Dedifferentiated amniotic fluid mesenchymal stem cell (primary cell): ENCODE measurements around the gene TOB2.
"Not testable (repeated sequence)": the region's sequence is repeated elsewhere in the genome, so short reads cannot be mapped to it uniquely, and the experiment has no call there.

Source experiments
- DNase-seq: peaks from one replicate; pipeline ENCODE4 v3.0.0-alpha.2; 2016; ENCODE audit errors: extremely low spot score

Gene TOB2

DNA sequence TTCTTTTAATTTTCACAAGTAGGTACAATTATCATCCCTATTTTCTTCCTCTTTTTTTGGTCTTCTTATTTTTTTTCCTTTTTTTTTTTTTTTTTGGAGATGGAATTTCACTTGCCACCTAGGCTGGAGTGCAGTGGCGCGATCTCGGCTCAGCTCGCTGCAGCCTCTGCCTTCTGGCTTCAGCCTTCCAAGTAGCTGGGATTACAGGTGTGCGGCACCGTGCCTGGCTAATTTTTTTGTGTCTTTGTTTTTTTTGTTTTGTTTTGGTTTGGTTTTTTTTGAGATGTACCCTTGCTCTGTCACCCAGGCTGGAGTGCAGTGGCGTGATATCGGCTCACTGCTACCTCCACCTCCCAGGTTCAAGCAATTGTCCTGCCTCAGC is 16.7 kb downstream of the TOB2 start:
- no peak for DNase-seq

DNA sequence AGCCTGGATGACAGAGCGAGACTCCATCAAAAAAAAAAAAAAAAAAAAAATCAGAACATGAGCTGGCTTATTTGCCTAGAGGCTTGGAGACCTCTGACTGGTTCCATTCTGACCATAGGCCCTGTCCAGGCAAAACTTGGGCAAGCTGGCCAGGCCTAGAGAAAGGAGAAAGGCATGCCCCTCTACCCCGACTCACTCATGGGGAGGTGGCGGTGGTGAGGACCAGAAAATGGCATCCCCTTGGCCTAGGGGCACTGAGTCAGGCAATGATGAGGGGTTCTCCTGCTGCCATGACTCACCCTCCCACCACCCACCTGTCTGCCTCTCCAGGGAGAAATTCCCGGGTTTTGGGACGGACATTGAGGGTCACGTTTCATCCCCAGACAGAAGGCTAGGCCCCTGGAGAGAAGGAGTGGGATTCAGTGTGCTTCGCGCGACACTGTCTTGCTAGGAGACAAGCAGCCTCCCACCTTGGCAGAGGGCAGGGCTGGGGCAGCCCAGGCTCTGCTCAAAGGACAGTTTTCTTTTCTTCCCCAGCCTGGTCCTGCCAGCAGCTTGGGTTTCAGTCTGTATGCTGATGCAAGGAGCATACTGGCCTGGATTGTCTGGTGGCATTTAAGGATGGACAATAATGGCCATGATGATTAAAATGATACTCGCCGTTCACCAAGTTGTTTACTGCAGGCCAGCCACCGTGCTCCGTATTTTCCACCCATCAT is 17.2 kb downstream of the TOB2 start:
- DNase-seq, result no peak

- DNase-seq, result no peak
Observed at GRCh38 chr22:41425660-41426365, 20.8 kb downstream of the TOB2 start.

DNA sequence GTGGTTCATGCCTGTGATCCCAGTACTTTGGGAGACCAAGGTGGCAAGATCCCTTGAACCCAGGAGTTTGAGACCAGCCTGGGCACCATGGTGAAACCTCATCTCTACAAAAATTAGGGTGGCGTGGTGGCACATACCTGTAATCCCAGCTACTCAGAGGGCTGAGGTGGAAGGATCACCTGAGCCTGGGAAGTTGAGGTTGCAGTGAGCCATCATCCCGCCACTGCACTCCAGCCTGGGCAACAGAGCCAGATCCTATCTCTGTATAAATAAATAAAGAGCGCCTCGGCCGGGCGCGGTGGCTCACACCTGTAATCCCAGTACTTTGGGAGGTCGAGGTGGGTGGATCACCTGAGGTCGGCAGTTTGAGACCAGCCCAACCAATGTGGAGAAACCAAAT is 27.9 kb downstream of the TOB2 start:
- no peak for DNase-seq

- no peak for DNase-seq
Observed at GRCh38 chr22:41417622-41418390, 28.8 kb downstream of the TOB2 start.

DNA sequence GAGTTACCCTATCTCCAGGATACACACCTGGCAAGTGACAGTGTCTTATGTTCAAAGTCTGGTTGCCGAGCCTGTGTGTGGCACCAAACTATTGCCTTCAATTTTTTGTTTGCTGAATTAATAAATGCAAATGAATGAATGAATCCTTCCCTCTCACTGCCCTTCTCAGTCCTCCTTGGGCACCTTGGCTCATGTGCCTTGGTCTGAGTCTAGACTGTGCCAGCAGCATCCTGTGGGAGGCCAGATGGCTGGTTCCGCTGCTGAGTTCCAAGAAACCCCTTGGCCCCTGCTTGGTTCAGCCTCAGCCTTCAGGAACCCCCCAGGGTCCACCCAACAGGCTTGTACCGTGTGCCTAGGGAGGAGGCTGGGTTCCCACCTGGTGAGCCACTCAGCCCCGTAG is 31.0 kb downstream of the TOB2 start:
- no peak for DNase-seq

GRCh38 chr22:41411021-41411851 is 35.4 kb downstream of the TOB2 start:
- no peak for DNase-seq

- DNase-seq, result no peak
Observed at GRCh38 chr22:41410311-41410751, 36.3 kb downstream of the TOB2 start.

- no peak for DNase-seq
Observed at GRCh38 chr22:41408665-41409064, 37.9 kb downstream of the TOB2 start.

DNA sequence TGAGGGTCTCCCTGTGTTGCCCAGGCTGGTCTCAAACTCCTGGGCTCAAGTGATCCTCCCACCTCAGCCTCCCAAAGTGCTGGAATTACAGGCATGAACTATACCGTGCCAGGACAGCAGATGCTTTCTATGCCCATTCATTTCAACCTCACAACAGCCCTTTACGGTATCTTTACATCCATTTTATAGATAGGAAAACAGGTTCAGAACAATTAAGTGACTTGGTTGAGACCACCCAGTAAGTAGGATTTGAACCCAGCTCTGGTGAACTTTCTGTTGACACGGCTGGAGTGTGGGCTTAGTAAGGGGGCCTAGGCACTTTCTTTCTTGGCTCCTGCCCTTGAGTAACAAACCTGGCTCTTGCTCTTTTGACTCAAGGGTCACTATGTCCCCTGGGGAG is 39.2 kb downstream of the TOB2 start:
- no peak for DNase-seq

DNA sequence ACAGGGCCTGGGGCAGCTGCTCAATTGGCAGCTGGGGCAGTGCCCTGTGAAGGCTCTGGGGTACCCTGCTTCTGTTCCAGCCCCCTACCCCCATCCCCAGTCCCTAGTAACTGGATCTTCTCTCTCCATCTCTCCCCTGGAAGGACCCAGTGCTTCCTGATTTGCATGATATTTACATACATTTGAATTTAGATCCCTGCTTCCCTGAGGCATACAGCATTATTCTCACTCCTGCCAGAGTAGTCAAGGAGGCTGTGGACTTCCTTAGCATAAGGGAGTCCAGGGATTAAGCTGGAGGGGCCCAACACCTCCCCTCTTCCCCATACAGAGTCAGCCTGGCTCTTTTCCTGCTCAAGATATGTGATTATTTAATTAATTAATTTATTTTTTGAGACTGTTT is 40.2 kb downstream of the TOB2 start:
- no peak for DNase-seq

DNA sequence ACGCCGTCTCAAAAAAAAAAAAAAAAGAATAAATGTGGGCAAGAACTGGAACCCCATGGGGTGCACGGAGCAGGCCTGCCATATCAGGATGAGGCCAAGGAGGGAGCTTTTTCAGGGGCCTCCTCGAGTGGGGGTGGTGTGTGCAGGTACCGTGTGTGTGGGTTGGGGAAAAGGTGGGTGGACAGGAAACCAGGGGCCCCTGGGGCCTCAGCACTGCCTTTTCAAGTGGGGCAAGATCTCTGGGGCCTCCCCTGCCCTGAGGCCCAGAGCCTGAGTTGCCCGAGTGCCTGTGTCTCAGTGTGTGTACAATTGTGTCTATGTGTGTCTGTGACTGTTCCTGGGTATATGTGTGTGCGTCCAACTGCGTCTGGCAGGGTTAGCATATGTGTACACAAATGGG is 41.0 kb downstream of the TOB2 start:
- no peak for DNase-seq

DNA sequence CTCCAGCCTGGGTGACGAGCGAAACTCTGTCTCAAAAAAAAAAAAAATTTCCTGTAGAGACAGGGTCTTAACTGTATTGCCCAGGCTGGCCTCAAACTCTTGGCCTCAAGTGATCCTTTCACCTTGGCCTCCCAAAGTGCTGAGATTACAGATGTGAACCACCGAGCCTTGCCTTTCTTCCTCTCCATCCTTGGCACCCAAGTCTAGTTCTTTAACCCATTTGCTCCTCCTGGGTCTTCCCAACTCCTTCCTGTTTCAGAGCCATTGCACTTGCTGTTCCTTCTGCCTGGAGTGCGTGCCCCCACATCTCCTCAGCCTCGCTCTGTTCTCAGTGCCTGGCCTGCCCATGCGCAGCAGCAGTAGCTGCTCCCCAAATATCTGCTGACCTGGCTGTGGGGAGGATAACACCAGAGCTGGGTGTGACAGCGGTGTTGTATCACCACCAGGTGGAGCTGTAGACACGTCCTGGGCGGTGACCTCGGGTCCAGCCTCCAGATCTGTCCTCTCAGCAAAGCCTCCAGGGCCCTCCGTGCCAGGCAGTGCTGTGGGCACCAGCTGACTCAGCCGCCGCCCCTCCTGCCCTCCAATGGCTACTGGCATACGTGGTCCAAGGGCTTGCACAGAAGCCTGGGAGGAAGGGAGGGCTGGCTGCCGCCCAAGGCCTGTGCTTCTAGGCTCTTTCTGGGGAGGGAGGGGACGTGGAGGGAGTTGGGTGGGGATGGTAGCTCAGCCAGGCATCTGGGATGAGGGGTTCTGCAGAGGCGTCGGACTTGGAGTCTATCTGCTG is 42.9 kb downstream of the TOB2 start:
- peak; percentile 91 for DNase-seq

GRCh38 chr22:41402851-41403250 is 43.8 kb downstream of the TOB2 start:
- not testable (repeated sequence) for DNase-seq

GRCh38 chr22:41401781-41402648 is 44.6 kb downstream of the TOB2 start:
- peak; percentile 76 for DNase-seq

DNA sequence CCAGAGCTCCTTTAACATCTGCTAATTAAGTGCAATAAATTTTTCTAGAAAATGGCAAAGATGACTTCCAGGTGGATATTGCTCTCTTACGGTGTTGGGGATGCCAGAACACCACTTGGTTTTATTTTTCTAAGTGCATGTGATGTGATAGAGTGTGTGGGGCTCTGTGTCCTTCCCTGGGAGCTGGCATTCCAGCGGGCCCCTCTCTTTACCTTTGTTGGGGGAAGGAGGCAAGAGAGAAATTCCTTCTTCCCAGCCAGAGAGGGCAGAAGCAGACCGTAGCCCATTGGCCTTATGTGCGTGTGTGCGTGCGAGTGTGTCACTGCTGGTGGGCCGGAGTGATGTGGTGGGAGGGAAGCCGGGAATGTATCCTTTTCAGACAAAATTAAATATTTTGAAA is 47.7 kb downstream of the TOB2 start:
- DNase-seq, result no peak

DNA sequence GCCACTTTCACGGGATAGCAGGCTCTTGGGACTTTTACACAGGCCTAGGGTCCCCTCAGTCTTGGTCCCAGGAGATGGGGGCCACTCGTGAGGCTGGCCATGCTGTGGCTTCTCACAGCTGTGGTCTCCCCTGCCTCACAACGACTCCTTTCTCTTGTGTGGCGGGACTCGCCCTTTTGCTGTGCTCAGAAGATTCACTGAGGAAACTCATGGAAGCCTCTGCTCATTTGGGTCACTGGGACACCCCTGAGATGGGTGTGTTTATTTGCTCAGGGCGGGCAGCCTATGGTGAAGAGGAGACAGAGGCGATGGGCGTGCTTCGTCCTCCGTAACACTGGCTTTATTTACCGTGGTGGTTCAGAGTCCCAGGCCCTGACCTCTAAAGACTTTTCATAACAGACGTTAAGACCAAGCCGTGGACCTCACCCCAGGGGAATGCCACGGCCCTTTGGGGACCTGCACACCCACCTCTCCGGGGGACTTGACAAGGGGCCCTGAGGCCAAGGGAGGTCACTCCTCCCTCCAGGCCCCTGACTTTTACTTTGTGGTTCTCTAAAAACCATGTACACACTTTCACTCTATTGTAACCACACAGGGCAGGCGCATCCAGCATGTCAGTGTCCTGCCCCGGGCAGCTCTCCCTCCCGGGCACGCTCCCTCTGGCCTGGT is 49.3 kb downstream of the TOB2 start:
- no peak for DNase-seq

DNA sequence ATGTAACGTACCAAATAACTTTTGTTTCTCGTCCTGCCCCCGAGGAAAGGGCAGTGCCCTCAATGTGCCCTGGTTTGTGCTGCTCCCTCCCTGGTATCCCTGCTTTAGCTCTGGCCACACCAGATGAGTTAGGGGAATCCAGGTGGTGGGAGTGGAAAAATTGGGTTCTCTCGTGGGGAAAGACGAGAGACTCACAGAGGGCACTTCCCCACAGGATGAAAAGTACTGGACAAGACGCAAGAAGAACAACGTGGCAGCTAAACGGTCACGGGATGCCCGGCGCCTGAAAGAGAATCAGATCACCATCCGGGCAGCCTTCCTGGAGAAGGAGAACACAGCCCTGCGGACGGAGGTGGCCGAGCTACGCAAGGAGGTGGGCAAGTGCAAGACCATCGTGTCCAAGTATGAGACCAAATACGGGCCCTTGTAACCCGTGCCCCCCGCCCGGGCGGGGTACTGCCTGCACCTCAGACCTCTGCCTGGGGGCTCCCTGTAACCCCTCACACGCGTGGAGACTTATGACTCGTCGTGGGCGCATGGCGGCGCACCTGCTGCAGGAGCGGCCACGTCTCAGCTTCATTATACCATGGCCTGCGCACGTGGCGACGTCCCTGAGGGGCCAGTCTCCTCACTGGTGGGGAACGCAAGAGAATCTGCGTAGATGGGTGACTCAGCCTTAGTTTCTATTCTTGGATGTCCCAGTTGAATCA is 50.9 kb downstream of the TOB2 start:
- DNase-seq, result no peak

- no peak for DNase-seq
Observed at GRCh38 chr22:41394012-41394356, 52.6 kb downstream of the TOB2 start.
